ENCODE measurements around the gene SLC43A2. TPM values are rescaled to one million over a fixed set of nuclear protein-coding genes. Genes with fewer than 3 reads are reported as not detected.

SLC43A2 gene
- total and polyA plus RNA-seq, 2 donors (not counting 3 experiments of a cell fraction or from before 2014, with no cell fraction given), result 41.7 to 52.0 TPM

GRCh38 chr17:1643999-1644492 lies 15.4 kb upstream of the SLC43A2 start:
- Histone ChIP-seq H3K27ac (ENCODE audit: insufficient read depth, low read depth, low read length) (peak overlapping the region; percentile 72), H3K4me3 (replicated peaks in 1 of 3; ENCODE audit: insufficient read depth in 1 of 3, low read depth in 1 of 3, low read length in 3 of 3) (peak overlapping the region; percentile 72 to 80 (median 78)), H3K9ac (replicated peaks; ENCODE audit: extremely low read depth, insufficient read depth, low read length) (peak overlapping the region; percentile 84), H2AFZ (ENCODE audit: low read depth, low read length) (no peak overlapping the region), H3K79me2 (ENCODE audit: control insufficient read depth, insufficient read depth, low read length) (peaks cover 14% of the 10 kb centered on the region), H3K9me1 (replicated peaks; ENCODE audit: control insufficient read depth, extremely low read depth, insufficient read depth, low read length) (no peaks in the 10 kb centered on the region), H3K4me2 (ENCODE audit: insufficient read depth, low read length) (peak overlapping the region; percentile 53), H3K36me3 (ENCODE audit: control insufficient read depth in 2 of 2, extremely low read depth in 1 of 2, insufficient read depth in 2 of 2, low read length in 2 of 2) (peaks cover 0 to 12% of the 10 kb centered on the region in 2 experiments), H3K9me3 (replicated peaks; ENCODE audit: control insufficient read depth, insufficient read depth, low read length) (no peaks in the 10 kb centered on the region), H3K27me3 (ENCODE audit: control insufficient read depth in 2 of 2, insufficient read depth in 2 of 2, low read length in 2 of 2) (no peaks in the 10 kb centered on the region), H4K20me1 (replicated peaks; ENCODE audit: control insufficient read depth, extremely low read depth, insufficient read depth, low read length) (no peaks in the 10 kb centered on the region), H3K4me1 (ENCODE audit: control insufficient read depth, extremely low read depth, insufficient read depth, low read length) (peaks cover 35% of the 10 kb centered on the region)
- TSS peak; percentile 76 for BruUV-seq (replicated peaks)
- peak; percentile 86 for FAIRE-seq
- TF ChIP-seq JUN (IDR thresholded peaks at IDR 0.05; ENCODE audit: borderline replicate concordance, insufficient read depth, insufficient read length, low read depth) (no peak), FOS (IDR thresholded peaks at IDR 0.05; ENCODE audit: borderline replicate concordance, insufficient read depth, low read length) (no peak), POLR2A (IDR thresholded peaks at IDR 0.05; ENCODE audit: low read depth, low read length) (peak; percentile 32), GATA2 (IDR thresholded peaks at IDR 0.05; ENCODE audit: insufficient read depth, insufficient read length, low read depth, low read length) (no peak), MYC (IDR thresholded peaks at IDR 0.05; ENCODE audit: low read depth, low read length) (no peak), MAX (IDR thresholded peaks at IDR 0.05; ENCODE audit: insufficient read depth, insufficient read length) (no peak), CTCF (IDR thresholded peaks at IDR 0.05; ENCODE audit: extremely low read depth in 1 of 2, insufficient read depth in 1 of 2, low read depth in 1 of 2, low read length in 2 of 2) (no peak)
- DNase-seq (ENCODE audit: low read depth, low spot score), result peak; percentile 41
- dilution Hi-C loops (cut with MboI; ENCODE audit: extremely low pct_ligation_motif_present, low sequenced_read_pairs), result no loop called here
- CTCF ChIA-PET, result interaction anchor here (1.5 to 7.7 kb wide), 3 partner anchors 14 to 384 kb away, joined by 7 to 218 read pairs (median 24); partner anchors contain the start of gene SLC43A2
- POLR2A ChIA-PET, result no interaction called here
- intact Hi-C loops (cut with micrococcal nuclease), result loop anchor here (1.0 kb wide), 2 partner anchors 70 to 385 kb away; no protein-coding TSS in a partner anchor

All from endothelial cell of umbilical vein (primary cell).